AG09309 (cell line): ENCODE data around the gene PIPOX.

ENCODE experiments used
- DNase-seq: peaks from one replicate; pipeline ENCODE4 v3.0.0-alpha.2; 2010; ENCODE audit warnings: low read depth
- H3K4me3 ChIP-seq: 2 replicates; pipeline ENCODE4 v1.5.1; 2011; ENCODE audit warnings: mild to moderate bottlenecking, low read depth, low read length, moderate library complexity; ENCODE audit not compliant: control insufficient read depth
- TF ChIP-seq, protein P1 (sequence below): IDR thresholded peaks from 2 replicates; pipeline ENCODE4 v1.5.1; 2011; ENCODE audit warnings: mild to moderate bottlenecking, low read depth, low read length, inconsistent platforms; ENCODE audit not compliant: insufficient read depth, control insufficient read depth; ENCODE audit errors: missing control alignments

PIPOX gene

DNA sequence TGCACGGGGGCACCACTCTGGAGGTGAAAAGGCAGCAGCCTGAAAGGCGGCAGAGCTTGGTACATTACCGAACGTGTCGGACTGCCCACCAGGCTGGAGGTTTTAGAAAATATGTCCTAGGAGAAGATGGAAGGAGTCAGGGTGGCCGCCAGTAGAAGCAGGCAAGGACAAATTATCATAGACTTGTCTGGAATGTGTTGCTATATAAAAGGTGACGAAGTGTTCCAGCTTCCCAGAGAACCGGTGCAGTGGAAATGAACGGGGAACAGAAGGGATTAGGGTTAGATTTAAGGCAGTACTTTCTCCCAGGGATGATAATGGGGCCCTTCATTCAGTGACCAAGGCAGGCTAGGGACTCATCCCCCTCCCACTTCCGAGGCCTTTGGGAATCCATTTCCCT lies 27.4 kb downstream of the PIPOX start:
- no peak overlapping the region for H3K4me3 ChIP-seq
- DNase-seq = no peak
- TF ChIP-seq, protein P1, sequence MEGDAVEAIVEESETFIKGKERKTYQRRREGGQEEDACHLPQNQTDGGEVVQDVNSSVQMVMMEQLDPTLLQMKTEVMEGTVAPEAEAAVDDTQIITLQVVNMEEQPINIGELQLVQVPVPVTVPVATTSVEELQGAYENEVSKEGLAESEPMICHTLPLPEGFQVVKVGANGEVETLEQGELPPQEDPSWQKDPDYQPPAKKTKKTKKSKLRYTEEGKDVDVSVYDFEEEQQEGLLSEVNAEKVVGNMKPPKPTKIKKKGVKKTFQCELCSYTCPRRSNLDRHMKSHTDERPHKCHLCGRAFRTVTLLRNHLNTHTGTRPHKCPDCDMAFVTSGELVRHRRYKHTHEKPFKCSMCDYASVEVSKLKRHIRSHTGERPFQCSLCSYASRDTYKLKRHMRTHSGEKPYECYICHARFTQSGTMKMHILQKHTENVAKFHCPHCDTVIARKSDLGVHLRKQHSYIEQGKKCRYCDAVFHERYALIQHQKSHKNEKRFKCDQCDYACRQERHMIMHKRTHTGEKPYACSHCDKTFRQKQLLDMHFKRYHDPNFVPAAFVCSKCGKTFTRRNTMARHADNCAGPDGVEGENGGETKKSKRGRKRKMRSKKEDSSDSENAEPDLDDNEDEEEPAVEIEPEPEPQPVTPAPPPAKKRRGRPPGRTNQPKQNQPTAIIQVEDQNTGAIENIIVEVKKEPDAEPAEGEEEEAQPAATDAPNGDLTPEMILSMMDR = no peak

DNA sequence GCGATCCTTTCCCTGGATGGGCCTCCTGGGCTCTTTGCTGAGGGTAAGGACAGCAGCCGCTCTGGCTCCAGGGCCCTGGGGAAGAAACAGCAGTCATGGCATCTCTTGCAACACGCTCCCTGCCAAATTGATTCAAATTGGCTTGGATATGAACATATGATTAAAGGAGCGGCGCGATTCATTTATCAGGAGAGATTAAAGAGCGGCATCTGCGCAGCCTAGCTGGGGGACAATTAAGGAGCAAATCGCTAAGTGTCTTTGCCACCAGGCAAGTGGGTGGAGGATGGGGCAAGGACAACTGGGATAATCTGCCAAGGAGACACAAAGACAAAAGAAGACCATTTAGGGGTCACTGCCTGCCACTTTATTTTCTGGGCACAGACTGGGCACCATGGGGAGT lies 27.8 kb downstream of the PIPOX start:
- TF ChIP-seq, protein P1 = no peak
- no peak overlapping the region for H3K4me3 ChIP-seq
- no peak for DNase-seq

DNA sequence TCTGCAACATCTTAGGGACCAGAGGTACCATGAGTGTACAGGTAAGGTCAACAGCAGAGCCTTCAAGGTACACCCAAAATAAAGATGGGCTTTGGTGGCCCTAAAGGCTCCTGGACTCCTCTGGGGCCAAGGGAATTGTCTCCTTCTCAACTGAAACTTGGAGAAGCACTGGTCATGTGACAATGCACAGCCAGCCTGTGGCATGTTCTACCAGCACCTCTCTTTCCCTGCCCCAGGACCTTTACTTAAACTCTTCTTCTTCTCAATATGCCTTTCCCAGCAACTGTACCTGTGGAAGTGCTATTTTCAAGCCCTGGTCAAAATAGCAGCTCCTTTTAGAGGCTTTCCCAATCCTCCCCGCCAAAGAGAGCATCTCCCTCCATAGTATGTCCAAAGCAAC lies 28.4 kb downstream of the PIPOX start:
- no peak for DNase-seq
- H3K4me3 ChIP-seq = no peak overlapping the region

DNA sequence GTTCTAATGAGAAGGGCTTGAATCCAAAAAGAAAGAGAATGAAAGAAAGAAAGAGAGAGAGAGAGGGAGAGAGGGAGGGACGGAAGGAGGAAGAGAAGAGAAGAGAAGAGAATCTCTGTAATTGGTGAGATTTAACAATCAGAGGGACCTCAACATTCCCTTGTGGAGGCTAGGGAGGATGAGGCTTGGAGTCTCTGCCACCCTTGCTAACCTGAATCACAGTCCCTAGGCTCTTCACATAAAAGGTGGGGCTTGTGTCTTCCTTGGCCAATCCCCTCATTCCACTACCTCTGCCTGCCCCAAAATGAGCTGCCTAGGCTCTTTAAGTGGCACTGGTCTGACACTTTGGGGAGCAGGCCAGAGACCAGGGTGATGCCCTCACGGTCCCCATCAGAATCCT lies 30.1 kb downstream of the PIPOX start:
- TF ChIP-seq, protein P1 = no peak
- H3K4me3 ChIP-seq = no peak overlapping the region
- no peak for DNase-seq

More for the DNA sequence above, 28.4 kb downstream of the PIPOX start:
- TF ChIP-seq, protein P1 = no peak

DNA sequence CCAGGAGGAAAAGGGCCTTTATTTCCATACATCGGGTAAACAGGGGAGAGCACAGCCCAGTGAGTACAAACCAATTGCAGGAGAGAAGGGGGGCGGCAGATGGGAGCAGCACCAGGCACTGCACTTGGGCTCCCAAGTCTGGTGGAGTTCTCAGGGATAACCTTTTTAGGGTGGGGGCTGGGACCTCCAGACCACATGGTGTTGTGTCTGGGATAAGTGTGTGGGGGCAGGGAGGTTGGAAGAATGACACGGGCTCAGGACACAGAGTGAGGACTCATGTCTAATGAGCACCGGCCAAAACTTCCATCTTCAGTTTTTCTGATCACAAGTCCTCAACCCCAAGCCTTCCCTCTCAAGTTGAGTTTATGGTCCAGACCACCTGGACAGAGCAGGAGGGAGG lies 30.6 kb downstream of the PIPOX start:
- TF ChIP-seq, protein P1 = no peak
- no peak overlapping the region for H3K4me3 ChIP-seq
- no peak for DNase-seq

DNA sequence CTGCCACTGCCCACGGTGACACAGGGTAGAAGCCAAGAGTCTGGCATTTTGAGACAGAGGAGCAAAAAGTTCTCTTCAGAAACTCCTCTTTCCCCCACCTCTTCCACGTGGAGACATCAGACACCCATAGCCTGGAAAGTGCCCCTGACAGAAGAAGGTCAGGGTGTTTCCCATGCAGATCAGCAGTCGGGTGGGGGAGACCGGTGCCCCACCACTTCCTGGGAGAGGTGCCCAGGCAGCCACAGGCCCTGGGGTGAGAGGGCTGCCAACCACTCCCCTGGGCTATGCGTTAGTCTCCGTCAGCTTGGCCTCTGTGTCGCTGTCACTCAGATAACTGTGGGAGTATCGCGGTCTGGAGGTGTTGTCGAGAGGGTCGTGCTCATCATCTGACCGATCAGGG lies 31.5 kb downstream of the PIPOX start:
- no peak for DNase-seq
- no peak overlapping the region for H3K4me3 ChIP-seq
- TF ChIP-seq, protein P1 = no peak

DNA sequence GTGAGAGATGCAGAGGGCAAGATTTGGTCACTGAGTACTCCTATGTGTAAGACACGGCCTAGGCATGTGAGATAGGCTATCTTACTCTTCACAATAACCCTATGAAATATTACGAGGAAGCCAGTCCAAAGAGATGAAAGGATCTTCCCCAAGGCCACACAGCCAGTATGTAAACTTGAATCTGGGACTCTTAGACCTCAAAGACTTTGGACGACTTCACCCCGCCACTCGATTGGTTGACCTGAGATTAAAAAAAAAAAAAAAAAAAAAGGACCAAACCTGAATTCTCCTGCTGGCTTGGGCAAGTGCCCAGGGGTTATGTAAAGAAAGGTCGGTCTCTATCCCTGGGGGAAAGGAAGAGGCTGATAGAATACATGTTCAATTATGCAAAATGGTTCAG lies 33.1 kb downstream of the PIPOX start:
- no peak overlapping the region for H3K4me3 ChIP-seq
- no peak for DNase-seq
- TF ChIP-seq, protein P1 = no peak
